Stimulated activated CD4-positive, alpha-beta T cell treated with anti-CD3 and anti-CD28 coated beads, TNF-alpha, amount 100 ng/mL, for 1 hour (primary cell): ENCODE data around the gene NFIX.

Source experiments
- DNase-seq, 3 donors: peaks; one replicate each; pipeline ENCODE4 v3.0.0-alpha.2; 2020; ENCODE audit warnings: low read depth in 3 of 3, low spot score in 1 of 3

Gene NFIX

GRCh38 chr19:13053238-13053637 is 58.0 kb downstream of the NFIX start:
- DNase-seq, result no peak

GRCh38 chr19:13053761-13054625 is 58.7 kb downstream of the NFIX start:
- DNase-seq, result no peak

GRCh38 chr19:13054626-13055212 is 59.4 kb downstream of the NFIX start:
- DNase-seq, result no peak

GRCh38 chr19:13055213-13056051 is 60.2 kb downstream of the NFIX start:
- no peak for DNase-seq

GRCh38 chr19:13056052-13056660 is 60.9 kb downstream of the NFIX start:
- DNase-seq, result no peak

- no peak for DNase-seq
These were observed 61.9 kb downstream of the NFIX start for GRCh38 chr19:13057147-13057572.

- DNase-seq, result no peak
These were observed 62.5 kb downstream of the NFIX start for GRCh38 chr19:13057744-13058143.

- no peak for DNase-seq
These were observed 63.8 kb downstream of the NFIX start for GRCh38 chr19:13058951-13059660.

- DNase-seq, result no peak
These were observed 65.1 kb downstream of the NFIX start for GRCh38 chr19:13060233-13060963.

GRCh38 chr19:13060964-13061927 is 66.0 kb downstream of the NFIX start:
- DNase-seq, result peak; percentile 21 to 75 (median 48)

GRCh38 chr19:13062317-13062716 is 67.0 kb downstream of the NFIX start:
- DNase-seq, result no peak

GRCh38 chr19:13063461-13064091 is 68.3 kb downstream of the NFIX start:
- no peak for DNase-seq

GRCh38 chr19:13064092-13064489 is 68.8 kb downstream of the NFIX start:
- DNase-seq, result no peak

GRCh38 chr19:13066226-13066625 is 71.0 kb downstream of the NFIX start:
- DNase-seq, result no peak

- DNase-seq, result no peak
These were observed 71.9 kb downstream of the NFIX start for GRCh38 chr19:13066933-13067807.

- no peak for DNase-seq
These were observed 73.0 kb downstream of the NFIX start for GRCh38 chr19:13068085-13068846.
